ENCODE data around the gene TAF10.

TAF10 gene

DNA sequence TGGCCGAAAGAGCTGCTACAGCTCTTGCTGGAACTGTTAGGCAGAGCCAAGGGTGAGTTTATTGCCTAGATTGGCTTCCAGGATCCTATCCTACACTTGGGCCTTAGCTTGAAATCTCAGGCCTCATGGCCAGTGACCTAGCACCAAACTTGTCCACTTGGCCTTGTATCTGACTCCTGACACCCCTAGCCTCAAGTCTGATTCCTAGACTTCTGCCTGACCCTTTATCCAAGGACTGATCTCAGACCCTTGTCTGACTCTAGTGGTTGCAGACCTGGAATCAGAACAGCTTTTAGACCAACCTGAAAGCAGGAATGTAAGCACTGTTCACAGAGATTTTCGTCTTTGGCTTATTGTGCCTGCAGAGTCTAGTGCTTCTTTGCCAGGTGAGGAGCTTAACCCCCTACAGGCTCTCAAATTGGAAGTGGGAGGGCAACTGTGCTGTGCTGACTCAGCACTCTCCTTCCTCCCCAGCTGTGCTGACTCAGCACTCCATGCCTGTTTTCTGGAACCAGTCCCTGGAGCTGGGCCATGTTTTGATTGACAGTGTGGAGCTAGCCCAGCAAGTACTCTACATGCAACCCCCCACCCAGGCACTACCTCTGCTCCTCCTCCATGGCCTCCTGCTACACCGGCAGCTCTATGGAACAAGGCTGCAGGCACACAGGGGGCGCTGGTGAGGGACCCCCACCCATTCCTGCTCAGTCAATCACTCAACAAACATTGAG lies 43.7 kb downstream of the TAF10 start:
- TF ChIP-seq, protein P1, sequence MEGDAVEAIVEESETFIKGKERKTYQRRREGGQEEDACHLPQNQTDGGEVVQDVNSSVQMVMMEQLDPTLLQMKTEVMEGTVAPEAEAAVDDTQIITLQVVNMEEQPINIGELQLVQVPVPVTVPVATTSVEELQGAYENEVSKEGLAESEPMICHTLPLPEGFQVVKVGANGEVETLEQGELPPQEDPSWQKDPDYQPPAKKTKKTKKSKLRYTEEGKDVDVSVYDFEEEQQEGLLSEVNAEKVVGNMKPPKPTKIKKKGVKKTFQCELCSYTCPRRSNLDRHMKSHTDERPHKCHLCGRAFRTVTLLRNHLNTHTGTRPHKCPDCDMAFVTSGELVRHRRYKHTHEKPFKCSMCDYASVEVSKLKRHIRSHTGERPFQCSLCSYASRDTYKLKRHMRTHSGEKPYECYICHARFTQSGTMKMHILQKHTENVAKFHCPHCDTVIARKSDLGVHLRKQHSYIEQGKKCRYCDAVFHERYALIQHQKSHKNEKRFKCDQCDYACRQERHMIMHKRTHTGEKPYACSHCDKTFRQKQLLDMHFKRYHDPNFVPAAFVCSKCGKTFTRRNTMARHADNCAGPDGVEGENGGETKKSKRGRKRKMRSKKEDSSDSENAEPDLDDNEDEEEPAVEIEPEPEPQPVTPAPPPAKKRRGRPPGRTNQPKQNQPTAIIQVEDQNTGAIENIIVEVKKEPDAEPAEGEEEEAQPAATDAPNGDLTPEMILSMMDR (IDR thresholded peaks at IDR 0.05; ENCODE audit: low read depth, low read length): no peak
- H3K4me3 ChIP-seq (ENCODE audit: low read depth, low read length): no peak overlapping the region

GRCh38 chr11:6567371-6567745 lies 44.7 kb downstream of the TAF10 start:
- no peak overlapping the region for H3K4me3 ChIP-seq (ENCODE audit: low read depth, low read length)
- TF ChIP-seq, protein P1 (IDR thresholded peaks at IDR 0.05; ENCODE audit: low read depth, low read length): no peak

GRCh38 chr11:6566704-6567370 lies 45.2 kb downstream of the TAF10 start:
- H3K4me3 ChIP-seq (ENCODE audit: low read depth, low read length): no peak overlapping the region
- TF ChIP-seq, protein P1 (IDR thresholded peaks at IDR 0.05; ENCODE audit: low read depth, low read length): no peak

GRCh38 chr11:6565988-6566703 lies 45.9 kb downstream of the TAF10 start:
- no peak overlapping the region for H3K4me3 ChIP-seq (ENCODE audit: low read depth, low read length)
- TF ChIP-seq, protein P1 (IDR thresholded peaks at IDR 0.05; ENCODE audit: low read depth, low read length): no peak

DNA sequence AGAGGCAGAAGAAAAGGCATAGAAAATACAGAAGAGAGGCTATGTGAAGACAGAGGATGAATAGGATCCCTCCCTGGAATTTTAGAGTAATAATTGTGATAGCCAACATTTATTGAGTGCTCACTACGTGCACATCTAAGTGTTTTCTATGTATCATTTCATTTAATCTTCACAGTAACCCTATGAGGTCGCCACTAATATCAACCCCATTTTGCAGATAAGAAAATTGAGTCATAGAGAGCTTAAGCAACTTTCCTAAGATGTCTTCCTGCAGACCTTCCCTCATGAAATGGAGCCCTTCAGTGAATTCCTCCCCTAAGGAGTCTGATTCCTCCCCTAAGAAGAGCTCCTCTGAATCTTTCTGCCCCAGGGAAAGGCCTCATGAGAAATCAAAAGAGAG lies 46.7 kb downstream of the TAF10 start:
- H3K4me3 ChIP-seq (ENCODE audit: low read depth, low read length): no peak overlapping the region
- TF ChIP-seq, protein P1 (IDR thresholded peaks at IDR 0.05; ENCODE audit: low read depth, low read length): no peak

GRCh38 chr11:6563667-6564066 lies 48.3 kb downstream of the TAF10 start:
- TF ChIP-seq, protein P1 (IDR thresholded peaks at IDR 0.05; ENCODE audit: low read depth, low read length): no peak
- H3K4me3 ChIP-seq (ENCODE audit: low read depth, low read length): no peak overlapping the region
